ENCODE measurements around the gene SLC19A2. TPM values are rescaled to one million over a fixed set of nuclear protein-coding genes. Genes with fewer than 3 reads are reported as not detected.
A peak's percentile ranks its signal among the peaks of the same experiment; 100 is the strongest.

SLC19A2 gene
- polyA plus RNA-seq, 1 experiment = 6.0 TPM

DNA sequence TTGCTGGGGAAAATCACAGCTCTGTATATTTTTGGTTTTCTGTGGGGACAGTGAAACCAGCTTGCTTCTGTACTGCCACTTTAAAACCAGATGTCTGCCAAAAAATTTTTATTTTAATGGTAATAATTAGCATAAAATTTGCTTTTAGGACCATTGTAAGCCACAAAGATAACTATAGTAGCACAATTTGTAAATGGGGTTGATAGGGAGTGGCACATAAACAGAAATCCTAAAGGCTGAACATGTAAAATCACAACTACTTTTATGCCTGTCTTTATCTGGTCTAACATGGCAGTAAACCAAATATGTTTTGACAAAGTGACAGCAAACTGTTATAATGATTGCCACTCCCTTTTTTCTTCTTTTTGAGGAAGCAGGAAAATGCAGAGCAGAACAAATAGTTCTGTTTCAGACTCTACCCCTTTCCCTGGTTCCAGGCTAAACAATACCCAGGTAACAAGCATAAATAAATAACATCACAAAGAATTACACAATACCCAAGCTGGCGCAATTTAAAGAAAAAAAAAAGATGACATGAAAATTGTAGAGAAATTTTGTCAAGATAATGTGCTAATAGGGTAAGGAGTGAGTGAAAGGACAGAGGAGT is 34.4 kb downstream of the SLC19A2 start:
- ChIA-PET CTCF (no interaction called here), POLR2A (no interaction called here)
- Histone ChIP-seq H3K4me3 (ENCODE audit: low read depth, low read length) (no peak overlapping the region), H3K27ac (ENCODE audit: low read depth, low read length) (no peak overlapping the region), H3K9me3 (ENCODE audit: control insufficient read depth, insufficient read depth, low read length) (no peaks in the 10 kb centered on the region; the same call in 1 of the 2 replicates), H3K27me3 (ENCODE audit: control insufficient read depth, insufficient read depth, low read length) (no peaks in the 10 kb centered on the region)
- DNase-seq (ENCODE audit: low read depth, low spot score) = no peak
- TF ChIP-seq, protein P1, sequence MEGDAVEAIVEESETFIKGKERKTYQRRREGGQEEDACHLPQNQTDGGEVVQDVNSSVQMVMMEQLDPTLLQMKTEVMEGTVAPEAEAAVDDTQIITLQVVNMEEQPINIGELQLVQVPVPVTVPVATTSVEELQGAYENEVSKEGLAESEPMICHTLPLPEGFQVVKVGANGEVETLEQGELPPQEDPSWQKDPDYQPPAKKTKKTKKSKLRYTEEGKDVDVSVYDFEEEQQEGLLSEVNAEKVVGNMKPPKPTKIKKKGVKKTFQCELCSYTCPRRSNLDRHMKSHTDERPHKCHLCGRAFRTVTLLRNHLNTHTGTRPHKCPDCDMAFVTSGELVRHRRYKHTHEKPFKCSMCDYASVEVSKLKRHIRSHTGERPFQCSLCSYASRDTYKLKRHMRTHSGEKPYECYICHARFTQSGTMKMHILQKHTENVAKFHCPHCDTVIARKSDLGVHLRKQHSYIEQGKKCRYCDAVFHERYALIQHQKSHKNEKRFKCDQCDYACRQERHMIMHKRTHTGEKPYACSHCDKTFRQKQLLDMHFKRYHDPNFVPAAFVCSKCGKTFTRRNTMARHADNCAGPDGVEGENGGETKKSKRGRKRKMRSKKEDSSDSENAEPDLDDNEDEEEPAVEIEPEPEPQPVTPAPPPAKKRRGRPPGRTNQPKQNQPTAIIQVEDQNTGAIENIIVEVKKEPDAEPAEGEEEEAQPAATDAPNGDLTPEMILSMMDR (IDR thresholded peaks at IDR 0.05; ENCODE audit: low read depth, low read length) = no peak

DNA sequence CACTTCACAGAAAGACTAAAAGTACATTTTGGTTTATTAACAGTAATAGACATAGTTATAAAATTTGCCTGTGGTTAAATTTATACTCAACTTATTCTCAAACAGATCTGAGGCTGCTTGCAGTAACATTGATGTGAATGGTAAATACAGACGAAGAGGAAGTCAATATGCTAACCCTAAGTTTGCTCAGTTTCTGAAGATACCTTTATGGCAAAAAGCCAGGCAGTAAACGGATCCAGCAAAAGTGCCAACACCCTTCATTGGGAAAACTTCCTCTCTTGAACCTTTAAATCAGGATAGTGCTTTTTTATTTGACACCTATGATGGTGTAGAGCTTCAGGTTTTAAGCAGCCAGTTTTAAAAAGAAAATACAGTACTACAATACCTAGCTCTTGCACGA is 41.8 kb downstream of the SLC19A2 start:
- no peak overlapping the region for H3K27ac ChIP-seq (ENCODE audit: low read depth, low read length)
- H3K4me3 ChIP-seq (ENCODE audit: low read depth, low read length) = no peak overlapping the region
- no peaks in the 10 kb centered on the region for H3K27me3 ChIP-seq (ENCODE audit: control insufficient read depth, insufficient read depth, low read length)
- DNase-seq (ENCODE audit: low read depth, low spot score) = no peak
- TF ChIP-seq, protein P1 (IDR thresholded peaks at IDR 0.05; ENCODE audit: low read depth, low read length) = no peak
- ChIA-PET CTCF (interaction anchor here (0.5 to 1.2 kb wide), 2 partner anchors 103 to 171 kb away, joined by 3 to 4 read pairs; no protein-coding TSS in a partner anchor), POLR2A (no interaction called here)
- H3K9me3 ChIP-seq (ENCODE audit: control insufficient read depth, insufficient read depth, low read length) = no peaks in the 10 kb centered on the region

DNA sequence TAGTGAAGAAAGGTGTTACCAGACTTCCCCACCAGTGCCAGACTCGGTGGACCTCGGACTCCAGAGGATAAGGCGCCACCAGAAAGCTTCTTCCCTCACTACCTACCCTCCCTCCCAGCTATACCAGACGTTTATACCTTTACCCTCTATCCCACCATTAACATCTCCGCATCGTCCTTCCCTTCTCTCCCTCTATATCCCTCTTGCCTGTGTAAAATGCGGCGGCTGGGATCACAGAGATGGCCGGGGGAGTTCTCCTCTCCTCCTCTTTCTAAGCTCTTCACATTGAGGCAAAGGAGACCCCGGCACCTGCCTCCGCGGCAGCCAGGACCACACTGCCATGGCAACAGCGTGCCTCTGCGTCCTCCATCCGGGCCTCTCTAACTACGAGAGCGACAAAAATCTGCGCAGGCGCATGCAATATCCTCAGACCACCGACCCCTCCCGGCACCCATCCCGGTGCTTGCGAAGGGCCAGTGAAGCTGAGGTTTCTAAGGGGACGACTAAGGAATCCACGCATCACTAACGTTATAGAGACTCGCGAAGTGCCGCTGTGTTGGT is 58.6 kb downstream of the SLC19A2 start, which contains the start of gene CCDC181:
TSS of gene CCDC181 (minus strand) at position 394 of the 561 bp plus-strand sequence. CDS start 2,547 bp downstream, outside the sequence.
- no peaks in the 10 kb centered on the region for H3K9me3 ChIP-seq (ENCODE audit: control insufficient read depth, insufficient read depth, low read length)
- ChIA-PET CTCF (interaction anchor here (0.7 to 1.5 kb wide), 5 partner anchors 39 to 824 kb away, joined by 3 to 5 read pairs (median 4); no protein-coding TSS in a partner anchor), POLR2A (no interaction called here)
- DNase-seq (ENCODE audit: low read depth, low spot score) = peak; percentile 3
- no peak within 1 kb of the TSS for H3K27ac ChIP-seq (ENCODE audit: low read depth, low read length)
- H3K4me3 ChIP-seq (ENCODE audit: low read depth, low read length) = peak within 1 kb of the TSS; percentile 58
- no peaks in the 10 kb centered on the region for H3K27me3 ChIP-seq (ENCODE audit: control insufficient read depth, insufficient read depth, low read length)
- TF ChIP-seq, protein P1 (IDR thresholded peaks at IDR 0.05; ENCODE audit: low read depth, low read length) = no peak

DNA sequence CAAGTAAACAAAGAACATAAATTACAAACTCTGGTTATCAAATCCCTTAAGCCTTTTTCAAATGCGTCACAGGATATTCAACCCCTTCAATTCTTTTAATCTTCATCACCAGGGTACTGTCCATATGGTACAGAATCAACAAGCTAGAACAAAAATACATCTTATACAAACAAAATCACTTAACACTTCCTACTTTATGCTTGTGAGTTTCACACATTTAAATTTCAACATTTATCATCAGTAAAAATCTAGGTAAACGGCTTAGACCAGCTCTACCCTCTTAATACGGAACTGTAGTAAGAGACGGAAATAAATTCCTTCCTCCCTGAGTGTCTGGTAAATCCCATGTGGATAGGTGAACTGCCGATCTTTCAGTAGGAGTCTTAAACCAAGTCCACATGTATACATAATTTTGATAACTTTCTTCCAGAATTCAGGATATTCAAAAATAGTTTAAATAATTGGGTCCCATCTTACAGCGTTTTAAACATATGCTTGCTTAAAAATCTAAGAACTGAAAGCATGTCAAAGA is 59.5 kb downstream of the SLC19A2 start:
- Histone ChIP-seq H3K4me3 (ENCODE audit: low read depth, low read length) (no peak overlapping the region), H3K27ac (ENCODE audit: low read depth, low read length) (no peak overlapping the region), H3K27me3 (ENCODE audit: control insufficient read depth, insufficient read depth, low read length) (no peaks in the 10 kb centered on the region), H3K9me3 (ENCODE audit: control insufficient read depth, insufficient read depth, low read length) (no peaks in the 10 kb centered on the region)
- no peak for DNase-seq (ENCODE audit: low read depth, low spot score)
- CTCF ChIA-PET = interaction anchor here (0.7 to 1.5 kb wide), 4 partner anchors 40 to 823 kb away, joined by 3 to 5 read pairs (median 4); no protein-coding TSS in a partner anchor
- TF ChIP-seq, protein P1 (IDR thresholded peaks at IDR 0.05; ENCODE audit: low read depth, low read length) = no peak
- POLR2A ChIA-PET = no interaction called here

DNA sequence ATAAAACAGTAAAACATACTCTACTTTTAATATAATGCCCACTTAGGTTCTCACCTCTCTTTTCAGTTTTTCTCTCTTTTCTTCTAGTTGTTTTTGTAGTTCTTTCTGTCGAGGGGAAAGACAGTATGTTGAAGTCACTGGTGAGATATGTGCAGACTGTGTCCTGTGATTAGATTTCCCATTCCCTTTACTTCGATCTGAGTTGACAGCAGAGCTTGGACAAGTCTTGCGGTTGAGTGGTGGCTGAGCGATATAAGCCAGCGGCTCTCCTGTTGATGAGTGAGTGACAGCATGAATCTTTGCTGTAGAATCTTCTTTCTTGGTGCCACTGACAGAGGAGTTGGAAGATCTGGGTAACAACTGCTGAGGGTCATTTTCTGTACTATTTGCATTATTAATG is 64.4 kb downstream of the SLC19A2 start:
- H3K27ac ChIP-seq (ENCODE audit: low read depth, low read length) = no peak overlapping the region
- CTCF ChIA-PET = no interaction called here
- POLR2A ChIA-PET = no interaction called here
- no peaks in the 10 kb centered on the region for H3K27me3 ChIP-seq (ENCODE audit: control insufficient read depth, insufficient read depth, low read length)
- TF ChIP-seq, protein P1 (IDR thresholded peaks at IDR 0.05; ENCODE audit: low read depth, low read length) = no peak
- DNase-seq (ENCODE audit: low read depth, low spot score) = no peak
- H3K9me3 ChIP-seq (ENCODE audit: control insufficient read depth, insufficient read depth, low read length) = no peaks in the 10 kb centered on the region
- H3K4me3 ChIP-seq (ENCODE audit: low read depth, low read length) = no peak overlapping the region
